HG03378 (cell line): ENCODE results near the gene ACTRT2.

Experiments used
- ATAC-seq: cut with Tn5 transposase; IDR thresholded peaks from one replicate; pipeline ENCODE4 v1.9.1; 2021; ENCODE audit warnings: mild to moderate bottlenecking, moderate library complexity; ENCODE audit not compliant: unreplicated experiment

ACTRT2 gene

GRCh38 chr1:3065797-3066196 lies 44.5 kb downstream of the ACTRT2 start:
- ATAC-seq = no peak

GRCh38 chr1:3066250-3066711 lies 45.0 kb downstream of the ACTRT2 start:
- ATAC-seq = no peak

- no peak for ATAC-seq
These were observed 45.6 kb downstream of the ACTRT2 start for GRCh38 chr1:3066826-3067225.

GRCh38 chr1:3067301-3067670 lies 46.0 kb downstream of the ACTRT2 start:
- ATAC-seq = no peak

GRCh38 chr1:3067671-3068563 lies 46.6 kb downstream of the ACTRT2 start:
- no peak for ATAC-seq

GRCh38 chr1:3068564-3069431 lies 47.5 kb downstream of the ACTRT2 start, which contains the start of gene PRDM16:
TSS of gene PRDM16 (plus strand) at chr1:3069203. CDS start at chr1:3069260, 57 bp downstream.
- no peak for ATAC-seq

- ATAC-seq = no peak
These were observed 48.4 kb downstream of the ACTRT2 start for GRCh38 chr1:3069491-3070308.

GRCh38 chr1:3070309-3070643 lies 49.0 kb downstream of the ACTRT2 start:
- ATAC-seq = no peak

GRCh38 chr1:3070644-3071564 lies 49.6 kb downstream of the ACTRT2 start:
- ATAC-seq = no peak

- ATAC-seq = no peak
These were observed 50.5 kb downstream of the ACTRT2 start for GRCh38 chr1:3071565-3072390.
